Ascending aorta (tissue), 2 donors: ENCODE data around the gene JOSD2. TPM values are rescaled to one million over a fixed set of nuclear protein-coding genes. Genes with fewer than 3 reads are reported as not detected.
A peak's percentile ranks its signal among the peaks of the same experiment; 100 is the strongest.

ENCODE experiments used
- DNase-seq, 2 donors: peaks; one replicate each; pipeline ENCODE4 v3.0.0-alpha.2; 2019; ENCODE audit warnings: low spot score in 2 of 2
- H3K27ac ChIP-seq, 2 donors: fragments of 200-600 bp; sonication (generic); one replicate each; pipeline ENCODE4 v1.5.1; 2016 to 2017; ENCODE audit warnings: mild to moderate bottlenecking in 1 of 2
- H3K27me3 ChIP-seq: fragments of 200-600 bp; sonication (generic); one replicate; pipeline ENCODE4 v1.5.1; 2017
- H3K36me3 ChIP-seq, 2 donors: fragments of 200-600 bp; sonication (generic); one replicate each; pipeline ENCODE4 v1.5.1; 2016
- H3K4me1 ChIP-seq, 2 donors: fragments of 200-600 bp; sonication (generic); one replicate each; pipeline ENCODE4 v1.5.1; 2016 to 2017; ENCODE audit warnings: mild to moderate bottlenecking in 1 of 2
- H3K4me3 ChIP-seq, 2 donors: fragments of 200-600 bp; sonication (generic); one replicate each; pipeline ENCODE4 v1.5.1; 2016 to 2017; ENCODE audit warnings: mild to moderate bottlenecking in 1 of 2
- H3K9me3 ChIP-seq, 2 donors: fragments of 200-600 bp; sonication (generic); one replicate each; pipeline ENCODE4 v1.5.1; 2016
- intact Hi-C: fragments of 100-400 bp; cut with DNase I; formaldehyde crosslinking; loops from one replicate; pipeline ENCODE4 v1.15.1; 2023
- total RNA-seq: library from RNA; depleted of rRNA; stranded (reverse); fragments of >200 nt; gene quantifications from one replicate; pipeline ENCODE4 v1.1.0, GENCODE V29; 2016
- TF ChIP-seq, protein P1 (sequence below), 3 experiments: fragments of 200-600 bp in 2 of 3; fragments of 450-650 bp in 1 of 3; sonication (generic) in 2 of 3; IDR thresholded peaks; one replicate each; pipeline ENCODE4 v1.5.1; 2016 to 2019; ENCODE audit warnings: antibody characterized with exemption in 3 of 3, mild to moderate bottlenecking in 1 of 3, moderate library complexity in 1 of 3

Gene JOSD2
- total RNA-seq, 1 donor from 2014 or later = 169 TPM

DNA sequence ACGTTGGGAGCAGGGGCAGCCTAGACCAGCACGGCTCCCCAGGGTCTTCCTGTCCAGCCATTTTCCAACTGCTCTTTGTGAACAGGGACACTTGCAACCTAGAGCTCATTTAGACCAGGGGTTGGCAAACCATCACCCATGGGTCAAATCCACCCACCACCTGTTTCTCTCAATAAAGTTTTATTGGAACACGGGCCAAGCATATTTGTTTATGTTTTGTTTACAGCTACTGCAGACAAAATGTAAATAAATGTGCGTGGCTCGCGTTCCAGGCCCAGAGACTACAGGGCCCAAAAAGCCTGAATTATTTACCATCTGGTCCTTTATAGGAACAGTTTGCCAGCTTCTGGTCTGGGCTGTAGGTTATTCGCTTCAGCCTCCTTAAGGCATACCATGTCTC, 48.0 kb downstream of the JOSD2 start:
- DNase-seq = no peak
- TF ChIP-seq, protein P1, sequence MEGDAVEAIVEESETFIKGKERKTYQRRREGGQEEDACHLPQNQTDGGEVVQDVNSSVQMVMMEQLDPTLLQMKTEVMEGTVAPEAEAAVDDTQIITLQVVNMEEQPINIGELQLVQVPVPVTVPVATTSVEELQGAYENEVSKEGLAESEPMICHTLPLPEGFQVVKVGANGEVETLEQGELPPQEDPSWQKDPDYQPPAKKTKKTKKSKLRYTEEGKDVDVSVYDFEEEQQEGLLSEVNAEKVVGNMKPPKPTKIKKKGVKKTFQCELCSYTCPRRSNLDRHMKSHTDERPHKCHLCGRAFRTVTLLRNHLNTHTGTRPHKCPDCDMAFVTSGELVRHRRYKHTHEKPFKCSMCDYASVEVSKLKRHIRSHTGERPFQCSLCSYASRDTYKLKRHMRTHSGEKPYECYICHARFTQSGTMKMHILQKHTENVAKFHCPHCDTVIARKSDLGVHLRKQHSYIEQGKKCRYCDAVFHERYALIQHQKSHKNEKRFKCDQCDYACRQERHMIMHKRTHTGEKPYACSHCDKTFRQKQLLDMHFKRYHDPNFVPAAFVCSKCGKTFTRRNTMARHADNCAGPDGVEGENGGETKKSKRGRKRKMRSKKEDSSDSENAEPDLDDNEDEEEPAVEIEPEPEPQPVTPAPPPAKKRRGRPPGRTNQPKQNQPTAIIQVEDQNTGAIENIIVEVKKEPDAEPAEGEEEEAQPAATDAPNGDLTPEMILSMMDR (IDR thresholded peaks at IDR 0.05) = no peak
- intact Hi-C loops = no loop called here
- H3K4me1 ChIP-seq = no peaks in the 10 kb centered on the region
- no peak overlapping the region for H3K4me3 ChIP-seq
- H3K27ac ChIP-seq = no peak overlapping the region
- no peaks in the 10 kb centered on the region for H3K36me3 ChIP-seq
- peaks cover under 1% of the 10 kb centered on the region for H3K27me3 ChIP-seq
- no peaks in the 10 kb centered on the region for H3K9me3 ChIP-seq

DNA sequence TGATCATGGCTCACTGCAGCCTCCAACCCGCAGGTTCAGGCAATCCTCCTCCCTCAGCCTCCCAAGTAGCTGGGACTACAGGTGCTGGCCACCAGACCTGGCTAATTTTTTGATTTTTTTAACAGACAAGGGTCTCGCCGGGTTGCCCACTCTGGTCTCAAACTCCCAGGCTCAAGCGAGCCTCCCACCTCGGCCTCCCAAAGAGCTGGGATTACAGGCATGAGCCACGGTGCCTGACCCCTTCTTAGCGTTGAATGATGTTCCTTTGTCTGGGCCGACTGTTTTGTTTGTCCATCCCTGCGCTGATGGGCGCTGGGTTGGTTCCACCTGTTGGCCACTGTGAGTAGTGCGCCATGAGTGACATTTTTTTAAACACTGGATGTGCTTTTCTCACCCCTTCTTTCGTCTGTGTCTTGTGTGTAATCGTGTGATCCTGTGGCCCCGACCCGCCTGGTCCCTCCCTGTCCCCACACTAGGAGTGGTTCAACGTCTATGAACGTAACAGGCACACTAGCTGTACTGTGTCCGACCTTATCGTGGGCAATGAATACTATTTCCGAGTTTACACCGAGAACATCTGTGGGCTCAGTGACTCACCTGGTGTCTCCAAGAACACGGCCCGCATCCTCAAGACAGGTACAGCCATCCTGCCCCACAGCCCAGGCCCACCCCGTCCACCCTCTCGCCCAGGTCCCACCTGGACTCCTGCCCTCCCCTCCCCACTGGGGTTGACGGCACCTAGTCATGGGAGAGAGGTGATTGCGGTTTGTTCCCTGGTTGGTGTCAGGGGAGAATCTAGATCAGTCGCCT, 49.7 kb downstream of the JOSD2 start:
- DNase-seq = no peak
- intact Hi-C loops = loop anchor here (2.0 kb wide), 1 partner anchor 92 kb away; no protein-coding TSS in a partner anchor
- Histone ChIP-seq H3K4me3 (no peak overlapping the region), H3K27ac (no peak overlapping the region), H3K27me3 (peaks cover 5% of the 10 kb centered on the region), H3K9me3 (no peaks in the 10 kb centered on the region), H3K36me3 (no peaks in the 10 kb centered on the region), H3K4me1 (no peaks in the 10 kb centered on the region)
- TF ChIP-seq, protein P1 (IDR thresholded peaks at IDR 0.05) = peak; percentile 53 to 63 (median 57)

DNA sequence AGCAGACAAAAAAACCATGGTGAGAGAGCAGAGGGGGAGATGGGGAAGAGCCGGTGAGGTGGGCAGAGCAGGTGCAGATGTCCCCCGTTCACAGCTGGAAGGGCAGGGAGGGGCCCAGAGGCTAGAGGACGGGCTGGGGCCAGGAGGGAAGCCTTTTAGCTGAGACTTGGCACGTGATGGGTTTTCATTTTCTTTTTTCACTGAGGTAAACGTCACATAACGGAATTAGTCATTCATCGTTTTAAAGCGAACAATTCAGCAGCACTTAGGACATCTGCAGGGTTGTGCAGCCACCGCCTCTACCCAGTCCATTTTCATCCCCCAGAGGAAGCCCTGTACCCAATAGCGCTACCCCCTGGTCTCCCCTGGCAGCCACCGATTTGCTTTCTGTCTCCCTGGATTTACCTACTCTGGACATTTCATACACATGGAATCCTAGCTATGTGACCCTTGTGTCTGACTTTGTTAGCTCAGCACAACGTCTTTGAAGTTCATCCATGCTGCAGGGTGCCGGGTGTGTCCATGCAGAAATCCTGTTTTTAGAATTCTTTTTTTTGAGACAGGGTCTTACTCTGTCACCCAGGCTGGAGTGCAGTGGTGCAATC, 50.7 kb downstream of the JOSD2 start:
- DNase-seq = no peak
- Histone ChIP-seq H3K4me3 (no peak overlapping the region), H3K4me1 (no peaks in the 10 kb centered on the region), H3K9me3 (no peaks in the 10 kb centered on the region), H3K36me3 (no peaks in the 10 kb centered on the region), H3K27me3 (peaks cover 5% of the 10 kb centered on the region), H3K27ac (no peak overlapping the region)
- intact Hi-C loops = loop anchor here (2.0 kb wide), 1 partner anchor 91 kb away; no protein-coding TSS in a partner anchor
- TF ChIP-seq, protein P1 (IDR thresholded peaks at IDR 0.05) = no peak

DNA sequence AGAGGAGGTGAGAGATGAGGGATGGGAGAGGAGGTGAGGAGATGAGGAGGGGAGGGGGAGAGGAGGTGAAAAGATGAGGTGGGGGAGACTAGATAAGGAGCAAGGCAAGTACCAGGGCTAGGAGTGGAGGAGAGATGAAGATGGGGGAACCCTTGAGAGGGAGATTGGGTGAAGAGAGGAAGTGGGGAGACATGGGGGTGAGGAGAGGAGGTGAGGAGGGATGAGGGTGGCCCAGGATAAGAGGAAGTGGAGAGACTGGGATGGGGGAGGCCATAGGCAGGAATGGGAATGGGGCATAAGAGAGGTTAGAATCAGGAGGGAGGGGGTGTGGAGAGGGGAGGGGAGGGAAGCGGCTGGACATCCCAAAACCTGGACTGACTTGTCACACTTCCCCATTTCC, 51.4 kb downstream of the JOSD2 start:
- Histone ChIP-seq H3K4me1 (no peaks in the 10 kb centered on the region), H3K27ac (no peak overlapping the region), H3K36me3 (no peaks in the 10 kb centered on the region), H3K9me3 (no peaks in the 10 kb centered on the region), H3K4me3 (no peak overlapping the region), H3K27me3 (peaks cover 5% of the 10 kb centered on the region)
- DNase-seq = no peak
- intact Hi-C loops = loop anchor here (2.0 kb wide), 1 partner anchor 91 kb away; no protein-coding TSS in a partner anchor
- TF ChIP-seq, protein P1 (IDR thresholded peaks at IDR 0.05) = no peak

DNA sequence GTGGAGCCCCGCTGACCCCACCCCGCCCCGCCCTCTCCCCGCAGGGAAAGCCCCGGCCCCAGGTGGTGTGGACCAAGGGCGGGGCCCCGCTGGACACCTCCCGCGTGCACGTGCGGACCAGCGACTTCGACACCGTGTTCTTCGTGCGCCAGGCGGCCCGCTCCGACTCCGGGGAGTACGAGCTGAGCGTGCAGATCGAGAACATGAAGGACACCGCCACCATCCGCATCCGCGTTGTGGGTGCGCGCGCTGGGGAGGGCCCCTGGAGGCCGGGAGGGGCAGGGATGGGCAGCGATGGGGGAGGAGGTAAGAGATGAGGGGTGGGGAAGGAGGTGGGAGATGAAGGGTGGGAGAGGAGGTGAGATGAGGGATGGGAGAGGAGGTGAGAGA, 51.9 kb downstream of the JOSD2 start:
- no peak for DNase-seq
- Histone ChIP-seq H3K4me1 (no peaks in the 10 kb centered on the region), H3K9me3 (no peaks in the 10 kb centered on the region), H3K4me3 (no peak overlapping the region), H3K27me3 (peaks cover 5% of the 10 kb centered on the region), H3K36me3 (no peaks in the 10 kb centered on the region), H3K27ac (no peak overlapping the region)
- intact Hi-C loops = no loop called here
- TF ChIP-seq, protein P1 (IDR thresholded peaks at IDR 0.05) = no peak
